Thyroid gland (tissue), 4 donors: Measurements from ENCODE around the gene KIF17. TPM values are rescaled to one million over a fixed set of nuclear protein-coding genes. Genes with fewer than 3 reads are reported as not detected.
"Not testable (repeated sequence)": the region's sequence is repeated elsewhere in the genome, so short reads cannot be mapped to it uniquely, and the experiment has no call there.

ENCODE experiments used
- DNase-seq, 2 donors: peaks; one replicate each; pipeline ENCODE4 v3.0.0-alpha.2; 2019
- H3K27ac ChIP-seq, 3 donors: fragments of 200-600 bp; sonication (generic); 1 replicate in 2 of 3; 2 replicates in 1 of 3; pipeline ENCODE4 v1.5.1; 2016 to 2019; ENCODE audit warnings: mild to moderate bottlenecking in 1 of 3, moderate library complexity in 1 of 3
- H3K27me3 ChIP-seq: fragments of 200-600 bp; sonication (generic); one replicate; pipeline ENCODE4 v1.5.1; 2019
- H3K36me3 ChIP-seq, 2 donors: fragments of 200-600 bp; sonication (generic); one replicate each; pipeline ENCODE4 v1.5.1; 2016 to 2019
- H3K4me1 ChIP-seq, 2 donors: fragments of 200-600 bp; sonication (generic); one replicate each; pipeline ENCODE4 v1.5.1; 2017 to 2019
- H3K4me3 ChIP-seq, 3 donors: fragments of 200-600 bp; sonication (generic); replicated peaks in 1 of 3; 1 replicate in 2 of 3; 2 replicates in 1 of 3; pipeline ENCODE4 v1.5.1; 2016; ENCODE audit warnings: mild to moderate bottlenecking in 1 of 3
- H3K9me3 ChIP-seq: fragments of 200-600 bp; sonication (generic); one replicate; pipeline ENCODE4 v1.5.1; 2017
- CTCF ChIP-seq, 6 experiments: fragments of 200-600 bp in 3 of 6; fragments of 450-650 bp in 3 of 6; sonication (generic) in 3 of 6; IDR thresholded peaks; one replicate each; pipeline ENCODE4 v1.5.1; 2016 to 2019; ENCODE audit warnings: antibody characterized with exemption in 6 of 6, mild to moderate bottlenecking in 2 of 6, inconsistent platforms in 1 of 6, moderate library complexity in 1 of 6
- POLR2A ChIP-seq, 2 donors: fragments of 450-650 bp; IDR thresholded peaks; one replicate each; pipeline ENCODE4 v1.6.1; 2017; ENCODE audit warnings: antibody characterized with exemption in 2 of 2, mild to moderate bottlenecking in 2 of 2, moderate library complexity in 1 of 2
- WGBS, 2 donors: methylation state at CpG; one replicate each; pipeline ENCODE4 v1.1.5; 2017; 5-methylcytosine and 5-hydroxymethylcytosine counted together
- intact Hi-C: fragments of 100-400 bp; cut with DNase I; formaldehyde crosslinking; loops from one replicate; pipeline ENCODE4 v1.15.1; 2023
- total RNA-seq, 4 donors: library from RNA; depleted of rRNA; stranded (reverse); fragments of >200 nt; gene quantifications; one replicate each; pipeline ENCODE4 v1.2.3, GENCODE V29; 2016

The KIF17 gene
- total RNA-seq, 4 donors from 2014 or later = 7.5 to 11.5 (median 8.6) TPM

- Histone ChIP-seq H3K9me3 (no peaks in the 10 kb centered on the region), H3K4me1 (no peaks in the 10 kb centered on the region), H3K36me3 (no peaks in the 10 kb centered on the region), H3K27me3 (no peaks in the 10 kb centered on the region), H3K4me3 (no peak overlapping the region), H3K27ac (no peak overlapping the region)
- TF ChIP-seq CTCF (IDR thresholded peaks at IDR 0.05) = no peak
- no peak for TF ChIP-seq POLR2A (IDR thresholded peaks at IDR 0.05)
- DNase-seq = no peak
- intact Hi-C loops = no loop called here
- 88 to 90% methylated on average over 6 of the region's 6 CpGs for WGBS, 2 donors
Measured at GRCh38 chr1:20678599-20678998, 39.2 kb downstream of the KIF17 start.

GRCh38 chr1:20673626-20674025 is 44.2 kb downstream of the KIF17 start:
- H3K9me3 ChIP-seq, H3K4me3 ChIP-seq, intact Hi-C loops, H3K36me3 ChIP-seq, H3K4me1 ChIP-seq, DNase-seq, H3K27ac ChIP-seq, H3K27me3 ChIP-seq: not testable (repeated sequence)
- 88 to 91% methylated on average over 11 of the region's 11 CpGs for WGBS, 2 donors

DNA sequence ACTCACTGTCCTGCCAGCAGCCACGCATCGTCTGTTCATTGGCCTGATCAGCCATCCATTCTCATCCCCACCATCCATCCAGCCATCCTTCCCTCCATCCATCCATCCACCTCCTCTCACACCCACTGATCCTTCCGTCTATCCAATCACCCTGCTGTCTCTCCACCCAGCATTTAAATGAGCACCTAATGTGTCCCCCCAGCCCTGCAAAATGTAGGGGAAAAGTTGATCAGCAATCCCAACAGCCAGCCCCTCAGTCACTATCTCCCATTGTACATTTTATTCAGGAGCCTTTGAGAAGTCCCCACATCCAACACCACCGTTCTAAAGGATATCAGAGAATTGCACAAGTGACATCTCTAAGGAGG is 45.6 kb downstream of the KIF17 start:
- H3K4me1 ChIP-seq = no peaks in the 10 kb centered on the region
- H3K4me3 ChIP-seq = no peak overlapping the region
- intact Hi-C loops = no loop called here
- no peaks in the 10 kb centered on the region for H3K9me3 ChIP-seq
- no peak for TF ChIP-seq POLR2A (IDR thresholded peaks at IDR 0.05)
- no peak for TF ChIP-seq CTCF (IDR thresholded peaks at IDR 0.05)
- H3K27ac ChIP-seq = no peak overlapping the region
- no peaks in the 10 kb centered on the region for H3K27me3 ChIP-seq
- DNase-seq = no peak
- WGBS, 2 donors = 88 to 91% methylated on average over 4 of the region's 4 CpGs
- H3K36me3 ChIP-seq = no peaks in the 10 kb centered on the region

- no peak overlapping the region for H3K4me3 ChIP-seq
- no peak for DNase-seq
- no peaks in the 10 kb centered on the region for H3K9me3 ChIP-seq
- TF ChIP-seq CTCF (IDR thresholded peaks at IDR 0.05) (no peak), POLR2A (IDR thresholded peaks at IDR 0.05) (no peak)
- WGBS, 2 donors = 87 to 95% methylated on average over 5 of the region's 5 CpGs
- H3K27me3 ChIP-seq = no peaks in the 10 kb centered on the region
- intact Hi-C loops = no loop called here
- no peaks in the 10 kb centered on the region for H3K36me3 ChIP-seq
- no peak overlapping the region for H3K27ac ChIP-seq
- H3K4me1 ChIP-seq = no peaks in the 10 kb centered on the region
Measured at GRCh38 chr1:20670936-20671335, 46.9 kb downstream of the KIF17 start.

DNA sequence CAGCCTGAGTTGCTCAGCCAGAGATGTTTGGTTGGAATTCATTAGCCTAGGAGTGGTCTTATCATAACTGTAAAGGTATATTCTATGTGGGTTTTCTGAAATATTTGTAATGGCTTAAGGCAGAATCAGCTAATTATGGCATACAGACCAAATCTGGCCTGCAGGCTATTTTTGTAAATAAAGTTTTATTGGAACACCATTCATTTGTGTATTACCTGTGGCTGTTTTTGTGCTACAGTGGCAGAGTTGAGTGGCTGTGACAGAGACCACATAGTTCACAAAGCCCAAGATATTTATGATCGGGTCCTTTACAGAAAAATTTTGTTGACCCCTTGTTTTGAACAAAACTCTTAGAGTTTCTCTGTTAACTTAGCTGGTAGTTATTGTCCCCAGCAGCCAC is 49.2 kb downstream of the KIF17 start:
- no peaks in the 10 kb centered on the region for H3K27me3 ChIP-seq
- 95 to 100% methylated on average over 1 of the region's 1 CpG for WGBS, 2 donors
- no peak overlapping the region for H3K4me3 ChIP-seq
- H3K4me1 ChIP-seq = no peaks in the 10 kb centered on the region
- no peak overlapping the region for H3K27ac ChIP-seq
- H3K9me3 ChIP-seq = no peaks in the 10 kb centered on the region
- DNase-seq = no peak
- H3K36me3 ChIP-seq = no peaks in the 10 kb centered on the region
- no peak for TF ChIP-seq CTCF (IDR thresholded peaks at IDR 0.05)
- no peak for TF ChIP-seq POLR2A (IDR thresholded peaks at IDR 0.05)
- intact Hi-C loops = no loop called here

DNA sequence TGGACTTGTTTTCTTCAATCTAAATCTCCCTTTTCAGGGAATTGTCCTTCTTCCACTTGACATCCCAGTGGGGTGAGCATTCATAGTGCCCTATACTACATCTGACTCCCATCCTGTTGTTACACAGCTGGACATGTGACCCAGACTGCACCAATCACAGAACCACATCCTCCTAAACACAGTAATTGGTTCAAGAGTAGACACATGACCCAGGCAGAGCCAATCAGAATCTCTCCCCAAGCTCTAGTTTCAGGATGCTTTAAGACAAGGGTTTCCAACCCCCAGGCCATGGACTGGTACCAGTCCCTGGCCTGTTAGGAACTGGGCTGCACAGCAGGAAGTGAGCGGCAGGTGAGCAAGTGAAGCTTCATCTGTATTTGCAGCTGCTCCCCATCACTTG is 51.0 kb downstream of the KIF17 start:
- TF ChIP-seq CTCF (IDR thresholded peaks at IDR 0.05) = no peak
- TF ChIP-seq POLR2A (IDR thresholded peaks at IDR 0.05) = no peak

More for the DNA sequence above, 51.0 kb downstream of the KIF17 start:
- Histone ChIP-seq H3K27me3 (no peaks in the 10 kb centered on the region), H3K27ac (peak overlapping the region in 1 of 3 donors; percentile 38), H3K4me1 (peaks cover 4 to 5% of the 10 kb centered on the region in 2 donors), H3K9me3 (no peaks in the 10 kb centered on the region), H3K4me3 (no peak overlapping the region), H3K36me3 (no peaks in the 10 kb centered on the region)
- DNase-seq = no peak
- intact Hi-C loops = no loop called here
- 100% methylated on average over 1 of the region's 1 CpG for WGBS, 2 donors
